Panc1 (cell line): ENCODE results near the gene SPATC1L.

Source experiments
- CTCF ChIP-seq: fragments of 450-650 bp; IDR thresholded peaks from 2 replicates; pipeline ENCODE4 v1.5.1; 2017; ENCODE audit warnings: mild to moderate bottlenecking
- POLR2AphosphoS5 ChIP-seq: IDR thresholded peaks from 2 replicates; pipeline ENCODE4 v1.6.1; 2012; ENCODE audit warnings: mild to moderate bottlenecking, low read depth, low read length, moderate library complexity
- SIN3A ChIP-seq: IDR thresholded peaks from 2 replicates; pipeline ENCODE4 v1.6.1; 2012; ENCODE audit warnings: low read depth, mild to moderate bottlenecking, low read length, moderate library complexity, borderline replicate concordance; ENCODE audit not compliant: insufficient read depth
- TCF7L2 ChIP-seq: IDR thresholded peaks from 2 replicates; pipeline ENCODE4 v1.6.1; 2011; ENCODE audit warnings: mild to moderate bottlenecking, low read depth, low read length, inconsistent platforms
- TF ChIP-seq, protein P1 (sequence below), 2 experiments: IDR thresholded peaks; 2 replicates each; pipeline ENCODE4 v1.6.1; 2011 to 2012; ENCODE audit warnings: low read depth in 2 of 2, control low read depth in 1 of 2, low read length in 1 of 2, mild to moderate bottlenecking in 1 of 2, moderate library complexity in 1 of 2; ENCODE audit not compliant: insufficient read depth in 1 of 2

- TF ChIP-seq CTCF (no peak), POLR2AphosphoS5 (no peak), TCF7L2 (no peak), SIN3A (no peak)
- TF ChIP-seq, protein P1, sequence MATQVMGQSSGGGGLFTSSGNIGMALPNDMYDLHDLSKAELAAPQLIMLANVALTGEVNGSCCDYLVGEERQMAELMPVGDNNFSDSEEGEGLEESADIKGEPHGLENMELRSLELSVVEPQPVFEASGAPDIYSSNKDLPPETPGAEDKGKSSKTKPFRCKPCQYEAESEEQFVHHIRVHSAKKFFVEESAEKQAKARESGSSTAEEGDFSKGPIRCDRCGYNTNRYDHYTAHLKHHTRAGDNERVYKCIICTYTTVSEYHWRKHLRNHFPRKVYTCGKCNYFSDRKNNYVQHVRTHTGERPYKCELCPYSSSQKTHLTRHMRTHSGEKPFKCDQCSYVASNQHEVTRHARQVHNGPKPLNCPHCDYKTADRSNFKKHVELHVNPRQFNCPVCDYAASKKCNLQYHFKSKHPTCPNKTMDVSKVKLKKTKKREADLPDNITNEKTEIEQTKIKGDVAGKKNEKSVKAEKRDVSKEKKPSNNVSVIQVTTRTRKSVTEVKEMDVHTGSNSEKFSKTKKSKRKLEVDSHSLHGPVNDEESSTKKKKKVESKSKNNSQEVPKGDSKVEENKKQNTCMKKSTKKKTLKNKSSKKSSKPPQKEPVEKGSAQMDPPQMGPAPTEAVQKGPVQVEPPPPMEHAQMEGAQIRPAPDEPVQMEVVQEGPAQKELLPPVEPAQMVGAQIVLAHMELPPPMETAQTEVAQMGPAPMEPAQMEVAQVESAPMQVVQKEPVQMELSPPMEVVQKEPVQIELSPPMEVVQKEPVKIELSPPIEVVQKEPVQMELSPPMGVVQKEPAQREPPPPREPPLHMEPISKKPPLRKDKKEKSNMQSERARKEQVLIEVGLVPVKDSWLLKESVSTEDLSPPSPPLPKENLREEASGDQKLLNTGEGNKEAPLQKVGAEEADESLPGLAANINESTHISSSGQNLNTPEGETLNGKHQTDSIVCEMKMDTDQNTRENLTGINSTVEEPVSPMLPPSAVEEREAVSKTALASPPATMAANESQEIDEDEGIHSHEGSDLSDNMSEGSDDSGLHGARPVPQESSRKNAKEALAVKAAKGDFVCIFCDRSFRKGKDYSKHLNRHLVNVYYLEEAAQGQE (IDR thresholded peaks at IDR 0.05; ENCODE audit: insufficient read depth in 1 of 2, low read depth in 2 of 2, low read length in 1 of 2): no peak
Measured at GRCh38 chr21:46122237-46122671, 62.0 kb downstream of the SPATC1L start.
